Stomach (tissue), 9 donors: Measurements from ENCODE around the gene SUCO. TPM values are rescaled to one million over a fixed set of nuclear protein-coding genes. Genes with fewer than 3 reads are reported as not detected.
A peak's percentile ranks its signal among the peaks of the same experiment; 100 is the strongest.

Experiments used
- DNase-seq, 2 donors: peaks; one replicate each; pipeline versions ENCODE4 v3.0.0 to v3.0.0-alpha.2; 2013 to 2019
- H3K27ac ChIP-seq, 5 donors: fragments of 200-600 bp in 4 of 5; sonication (generic) in 4 of 5; one replicate each; pipeline ENCODE4 v1.5.1; 2013 to 2019; ENCODE audit warnings: mild to moderate bottlenecking in 1 of 5, moderate library complexity in 1 of 5
- H3K27me3 ChIP-seq, 3 donors: fragments of 200-600 bp; sonication (generic); one replicate each; pipeline ENCODE4 v1.5.1; 2017 to 2019; ENCODE audit warnings: mixed run types in 1 of 3
- H3K36me3 ChIP-seq, 4 donors: fragments of 200-600 bp; sonication (generic); 1 replicate in 3 of 4; 2 replicates in 1 of 4; pipeline ENCODE4 v1.5.1; 2016 to 2019
- H3K4me1 ChIP-seq, 4 donors: fragments of 200-600 bp; sonication (generic); one replicate each; pipeline ENCODE4 v1.5.1; 2016 to 2019
- H3K4me3 ChIP-seq, 4 donors: fragments of 200-600 bp; sonication (generic) in 3 of 4; one replicate each; pipeline ENCODE4 v1.5.1; 2016 to 2019; ENCODE audit warnings: mild to moderate bottlenecking in 1 of 4
- H3K9me3 ChIP-seq, 4 donors: fragments of 200-600 bp; sonication (generic); one replicate each; pipeline ENCODE4 v1.5.1; 2016 to 2019
- EP300 ChIP-seq: sonication (generic); formaldehyde crosslinking; IDR thresholded peaks from one replicate; pipeline ENCODE4 v1.6.1; 2017; ENCODE audit warnings: antibody characterized with exemption
- POLR2A ChIP-seq, 4 donors: fragments of 450-650 bp; IDR thresholded peaks; one replicate each; pipeline ENCODE4 v1.6.1; 2016; ENCODE audit warnings: antibody characterized with exemption in 4 of 4, control low read depth in 2 of 4, mild to moderate bottlenecking in 1 of 4, moderate library complexity in 1 of 4
- POLR2AphosphoS5 ChIP-seq, 3 donors: sonication (generic); formaldehyde crosslinking; IDR thresholded peaks; one replicate each; pipeline ENCODE4 v1.6.1; 2016; ENCODE audit warnings: antibody characterized with exemption in 3 of 3
- WGBS, 5 donors: extraction: QIAGEN DNeasy Blood & Tissue Kit in 3 of 5; methylation state at CpG; one replicate each; pipeline versions ENCODE4 v1.1.5 to v1.1.7; 2013 to 2018; 5-methylcytosine and 5-hydroxymethylcytosine counted together
- intact Hi-C: fragments of 100-400 bp; cut with DNase I; formaldehyde crosslinking; loops from one replicate; pipeline ENCODE4 v1.15.1; 2023; ENCODE audit warnings: low total_unique reads
- polyA plus RNA-seq, 3 donors: library from polyadenylated mRNA; stranded (reverse); fragments of 200-250 nt; gene quantifications; one replicate each; pipeline ENCODE4 v1.2.3, GENCODE V29; 2013
- total RNA-seq, 5 donors: library from RNA; depleted of rRNA; stranded (reverse); fragments of >200 nt; gene quantifications; one replicate each; pipeline versions ENCODE4 v1.1.0 to v1.2.3, GENCODE V29; 2014 to 2016
- TF ChIP-seq, protein P1 (sequence below), 7 experiments: fragments of 450-650 bp in 4 of 7; fragments of 200-600 bp in 3 of 7; sonication (generic) in 3 of 7; IDR thresholded peaks; one replicate each; pipeline ENCODE4 v1.5.1; 2016 to 2019; ENCODE audit warnings: antibody characterized with exemption in 7 of 7, control low read depth in 2 of 7, mild to moderate bottlenecking in 1 of 7
- donor health status: healthy with polysubstance abuse.
- donor health status: Bipolar disorder and iron deficiency.
- donor health status: healthy.

The SUCO gene
- total and polyA plus RNA-seq, 8 donors = 4.9 to 83.7 (median 15.8) TPM

DNA sequence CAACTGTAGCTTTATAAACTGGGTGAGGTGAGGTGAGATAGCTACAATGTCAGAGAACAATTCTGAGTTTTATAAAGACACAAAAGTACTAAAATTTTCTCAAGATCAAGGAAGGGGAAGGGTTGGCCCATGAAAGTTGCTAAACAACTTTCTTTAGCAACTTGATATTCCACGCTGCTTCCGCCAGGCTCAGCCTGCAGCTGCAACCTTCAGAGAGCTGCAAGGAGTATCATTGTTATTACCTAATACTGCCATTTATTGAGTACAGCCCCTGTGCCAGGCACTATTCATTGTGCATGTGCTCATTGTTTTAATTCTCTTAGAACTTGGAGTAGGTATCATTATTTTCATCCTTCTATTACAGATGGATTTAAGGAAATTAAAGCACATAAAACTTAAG lies 34.1 kb upstream of the SUCO start:
- peak in 1 of 2 donors; percentile 26 for DNase-seq
- TF ChIP-seq EP300 (no peak), POLR2A (IDR thresholded peaks at IDR 0.05) (no peak), POLR2AphosphoS5 (IDR thresholded peaks at IDR 0.05) (no peak)
- TF ChIP-seq, protein P1, sequence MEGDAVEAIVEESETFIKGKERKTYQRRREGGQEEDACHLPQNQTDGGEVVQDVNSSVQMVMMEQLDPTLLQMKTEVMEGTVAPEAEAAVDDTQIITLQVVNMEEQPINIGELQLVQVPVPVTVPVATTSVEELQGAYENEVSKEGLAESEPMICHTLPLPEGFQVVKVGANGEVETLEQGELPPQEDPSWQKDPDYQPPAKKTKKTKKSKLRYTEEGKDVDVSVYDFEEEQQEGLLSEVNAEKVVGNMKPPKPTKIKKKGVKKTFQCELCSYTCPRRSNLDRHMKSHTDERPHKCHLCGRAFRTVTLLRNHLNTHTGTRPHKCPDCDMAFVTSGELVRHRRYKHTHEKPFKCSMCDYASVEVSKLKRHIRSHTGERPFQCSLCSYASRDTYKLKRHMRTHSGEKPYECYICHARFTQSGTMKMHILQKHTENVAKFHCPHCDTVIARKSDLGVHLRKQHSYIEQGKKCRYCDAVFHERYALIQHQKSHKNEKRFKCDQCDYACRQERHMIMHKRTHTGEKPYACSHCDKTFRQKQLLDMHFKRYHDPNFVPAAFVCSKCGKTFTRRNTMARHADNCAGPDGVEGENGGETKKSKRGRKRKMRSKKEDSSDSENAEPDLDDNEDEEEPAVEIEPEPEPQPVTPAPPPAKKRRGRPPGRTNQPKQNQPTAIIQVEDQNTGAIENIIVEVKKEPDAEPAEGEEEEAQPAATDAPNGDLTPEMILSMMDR (IDR thresholded peaks at IDR 0.05) = no peak
- no peak overlapping the region for H3K4me3 ChIP-seq
- no peaks in the 10 kb centered on the region for H3K36me3 ChIP-seq
- H3K4me1 ChIP-seq = peaks cover 0 to 15% (median 10%) of the 10 kb centered on the region in 4 donors
- H3K27me3 ChIP-seq = no peaks in the 10 kb centered on the region
- intact Hi-C loops = no loop called here
- H3K27ac ChIP-seq = no peak overlapping the region
- no peaks in the 10 kb centered on the region for H3K9me3 ChIP-seq
- 78 to 87% (median 86%) methylated on average over 2 of the region's 2 CpGs for WGBS, 5 donors

DNA sequence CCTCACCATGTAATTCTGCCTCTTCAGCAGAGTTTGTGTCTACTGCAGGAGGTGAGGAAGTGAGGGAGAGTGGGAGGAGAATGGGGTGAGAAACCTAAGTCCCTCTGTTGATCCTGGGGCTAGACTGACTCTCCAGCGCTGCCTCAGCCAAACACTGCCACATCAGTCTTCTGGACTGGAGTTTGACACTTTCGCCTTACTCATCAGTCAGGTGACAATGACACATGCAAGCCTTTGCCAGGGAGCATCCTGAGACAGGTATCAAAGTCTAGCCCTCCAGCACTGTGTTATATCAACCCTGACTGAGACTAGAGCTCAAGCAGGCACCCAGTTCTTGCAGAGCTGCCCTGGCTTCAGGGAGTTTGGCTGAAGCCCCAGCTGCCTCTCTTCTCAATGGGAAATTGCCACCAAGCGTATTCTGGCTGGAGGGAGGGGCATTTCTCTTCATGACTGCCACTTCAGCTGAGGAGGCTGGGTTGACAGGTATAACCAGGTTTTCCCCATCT lies 33.3 kb upstream of the SUCO start:
- H3K9me3 ChIP-seq = no peaks in the 10 kb centered on the region
- no peak for TF ChIP-seq POLR2A (IDR thresholded peaks at IDR 0.05)
- TF ChIP-seq POLR2AphosphoS5 (IDR thresholded peaks at IDR 0.05) = no peak
- TF ChIP-seq, protein P1 (IDR thresholded peaks at IDR 0.05) = no peak
- TF ChIP-seq EP300 = no peak
- no peaks in the 10 kb centered on the region for H3K36me3 ChIP-seq
- intact Hi-C loops = no loop called here
- peak in 1 of 2 donors; percentile 19 for DNase-seq
- 70 to 79% (median 75%) methylated on average over 3 of the region's 3 CpGs for WGBS, 5 donors
- no peaks in the 10 kb centered on the region for H3K27me3 ChIP-seq
- H3K4me3 ChIP-seq = no peak overlapping the region
- H3K4me1 ChIP-seq = peaks cover 0 to 15% (median 10%) of the 10 kb centered on the region in 4 donors
- no peak overlapping the region for H3K27ac ChIP-seq

DNA sequence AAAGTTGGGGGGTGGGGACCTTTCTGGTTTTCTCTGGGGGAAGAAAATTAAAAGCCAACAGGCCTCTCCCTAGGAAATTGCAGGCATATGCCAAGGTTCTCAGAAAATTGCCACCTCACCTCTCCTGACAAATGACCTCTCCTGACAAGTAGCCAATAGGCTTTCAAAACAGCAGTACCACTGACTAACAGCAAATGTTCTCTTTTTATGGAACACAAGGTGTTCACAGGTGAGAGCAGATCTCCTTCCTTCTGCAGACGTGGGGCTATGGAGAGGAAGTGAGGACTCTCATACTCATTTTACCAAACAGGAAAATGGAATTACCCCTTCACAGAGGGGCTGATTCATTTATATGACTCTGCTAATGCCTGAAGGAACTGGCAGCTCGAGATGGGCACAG lies 32.7 kb upstream of the SUCO start:
- no peak overlapping the region for H3K27ac ChIP-seq
- no peak overlapping the region for H3K4me3 ChIP-seq
- H3K4me1 ChIP-seq = peaks cover 0 to 15% (median 10%) of the 10 kb centered on the region in 4 donors
- TF ChIP-seq POLR2A (IDR thresholded peaks at IDR 0.05) (no peak), POLR2AphosphoS5 (IDR thresholded peaks at IDR 0.05) (no peak)
- TF ChIP-seq, protein P1 (IDR thresholded peaks at IDR 0.05) = no peak
- intact Hi-C loops = no loop called here
- WGBS, 5 donors = 63 to 89% (median 77%) methylated on average over 2 of the region's 2 CpGs
- DNase-seq = no peak
- no peaks in the 10 kb centered on the region for H3K36me3 ChIP-seq
- H3K27me3 ChIP-seq = no peaks in the 10 kb centered on the region
- no peaks in the 10 kb centered on the region for H3K9me3 ChIP-seq

DNA sequence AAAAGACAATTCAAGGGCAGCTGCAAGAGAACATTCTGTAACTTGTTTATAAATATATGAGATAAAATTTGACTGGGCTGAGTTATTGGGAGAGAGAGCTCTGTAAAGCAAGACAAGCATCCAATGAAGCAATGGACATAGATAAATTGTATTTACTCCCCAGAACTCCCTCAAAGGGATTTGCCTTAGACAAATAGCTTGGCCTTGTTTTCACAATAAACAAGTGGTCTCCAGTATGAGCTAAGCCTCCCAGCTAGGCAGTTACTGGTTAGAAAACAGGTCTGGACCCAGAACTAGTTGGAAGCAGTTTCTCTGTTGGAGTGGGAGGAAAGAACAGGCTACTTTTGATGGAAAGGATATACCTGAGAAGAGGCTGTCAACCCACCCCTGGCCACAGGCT lies 25.2 kb upstream of the SUCO start:
- no peak overlapping the region for H3K4me3 ChIP-seq
- no peak for DNase-seq
- TF ChIP-seq EP300 (no peak), POLR2A (IDR thresholded peaks at IDR 0.05) (no peak), POLR2AphosphoS5 (IDR thresholded peaks at IDR 0.05) (no peak)
- TF ChIP-seq, protein P1 (IDR thresholded peaks at IDR 0.05) = no peak
- intact Hi-C loops = no loop called here
- H3K4me1 ChIP-seq = no peaks in the 10 kb centered on the region
- no peak overlapping the region for H3K27ac ChIP-seq
- no peaks in the 10 kb centered on the region for H3K27me3 ChIP-seq
- no peaks in the 10 kb centered on the region for H3K9me3 ChIP-seq
- no peaks in the 10 kb centered on the region for H3K36me3 ChIP-seq
